GM21528 (cell line): Measurements from ENCODE around the gene WWOX.

ENCODE experiments used
- ATAC-seq: cut with Tn5 transposase; IDR thresholded peaks from one replicate; pipeline ENCODE4 v1.9.1; 2021; ENCODE audit warnings: mild to moderate bottlenecking, moderate library complexity; ENCODE audit not compliant: unreplicated experiment, low FRiP score

The WWOX gene

GRCh38 chr16:78794581-78795250 is 695.3 kb downstream of the WWOX start:
- ATAC-seq = no peak

GRCh38 chr16:78795433-78795832 is 696.0 kb downstream of the WWOX start:
- no peak for ATAC-seq

- ATAC-seq = no peak
Observed at GRCh38 chr16:78796221-78796866, 696.9 kb downstream of the WWOX start.

- ATAC-seq = no peak
Observed at GRCh38 chr16:78799429-78799828, 700.0 kb downstream of the WWOX start.

- no peak for ATAC-seq
Observed at GRCh38 chr16:78800523-78800922, 701.1 kb downstream of the WWOX start.

GRCh38 chr16:78804058-78804735 is 704.7 kb downstream of the WWOX start:
- ATAC-seq = no peak

GRCh38 chr16:78805556-78805955 is 706.1 kb downstream of the WWOX start:
- ATAC-seq = no peak

- ATAC-seq = no peak
Observed at GRCh38 chr16:78811247-78811646, 711.8 kb downstream of the WWOX start.

GRCh38 chr16:78812582-78812981 is 713.1 kb downstream of the WWOX start:
- no peak for ATAC-seq

- ATAC-seq = no peak
Observed at GRCh38 chr16:78813661-78814311, 714.3 kb downstream of the WWOX start.

GRCh38 chr16:78815713-78816112 is 716.3 kb downstream of the WWOX start:
- ATAC-seq = no peak

- ATAC-seq = no peak
Observed at GRCh38 chr16:78816499-78817195, 717.2 kb downstream of the WWOX start.

- no peak for ATAC-seq
Observed at GRCh38 chr16:78817200-78817739, 717.8 kb downstream of the WWOX start.

GRCh38 chr16:78821335-78821734 is 721.9 kb downstream of the WWOX start:
- no peak for ATAC-seq

- ATAC-seq = no peak
Observed at GRCh38 chr16:78822509-78822908, 723.1 kb downstream of the WWOX start.

- no peak for ATAC-seq
Observed at GRCh38 chr16:78823027-78823426, 723.6 kb downstream of the WWOX start.

GRCh38 chr16:78829280-78829679 is 729.8 kb downstream of the WWOX start:
- no peak for ATAC-seq

- no peak for ATAC-seq
Observed at GRCh38 chr16:78830599-78830998, 731.1 kb downstream of the WWOX start.

GRCh38 chr16:78832100-78832499 is 732.6 kb downstream of the WWOX start:
- no peak for ATAC-seq

- no peak for ATAC-seq
Observed at GRCh38 chr16:78836802-78837491, 737.5 kb downstream of the WWOX start.
